Measurements from ENCODE around the gene COPE.
A peak's percentile ranks its signal among the peaks of the same experiment; 100 is the strongest.

The COPE gene

GRCh38 chr19:18865973-18866799 lies 53.0 kb downstream of the COPE start:
- peak; percentile 89 for DNase-seq

- DNase-seq, result no peak
Measured at GRCh38 chr19:18865106-18865972, 53.8 kb downstream of the COPE start.

- no peak for DNase-seq
Measured at GRCh38 chr19:18863843-18864362, 55.3 kb downstream of the COPE start.

- no peak for DNase-seq
Measured at GRCh38 chr19:18862976-18863842, 56.0 kb downstream of the COPE start.

GRCh38 chr19:18861917-18862316 lies 57.3 kb downstream of the COPE start:
- no peak for DNase-seq

- no peak for DNase-seq
Measured at GRCh38 chr19:18861235-18861634, 58.0 kb downstream of the COPE start.

GRCh38 chr19:18860725-18861124 lies 58.5 kb downstream of the COPE start:
- no peak for DNase-seq

- no peak for DNase-seq
Measured at GRCh38 chr19:18860302-18860700, 58.9 kb downstream of the COPE start.

GRCh38 chr19:18859676-18860301 lies 59.4 kb downstream of the COPE start:
- no peak for DNase-seq

- no peak for DNase-seq
Measured at GRCh38 chr19:18858906-18859646, 60.1 kb downstream of the COPE start.

- no peak for DNase-seq
Measured at GRCh38 chr19:18857223-18857622, 62.0 kb downstream of the COPE start.

- DNase-seq, result no peak
Measured at GRCh38 chr19:18856385-18857126, 62.6 kb downstream of the COPE start.

GRCh38 chr19:18855647-18856384 lies 63.4 kb downstream of the COPE start:
- no peak for DNase-seq

- DNase-seq, result no peak
Measured at GRCh38 chr19:18854982-18855381, 64.2 kb downstream of the COPE start.

GRCh38 chr19:18853755-18854427 lies 65.3 kb downstream of the COPE start:
- no peak for DNase-seq

GRCh38 chr19:18852648-18853047 lies 66.5 kb downstream of the COPE start:
- no peak for DNase-seq

GRCh38 chr19:18851673-18852325 lies 67.4 kb downstream of the COPE start:
- DNase-seq, result no peak

- DNase-seq, result no peak
Measured at GRCh38 chr19:18850471-18851375, 68.5 kb downstream of the COPE start.

Data from activated CD8-positive, alpha-beta memory T cell treated with anti-CD3 and anti-CD28 coated beads, Interleukin-2, amount 50 U/mL, for 48 hours (primary cell).